GM23248 (cell line): ENCODE measurements around the gene AADAT. TPM values are rescaled to one million over a fixed set of nuclear protein-coding genes. Genes with fewer than 3 reads are reported as not detected.
A peak's percentile ranks its signal among the peaks of the same experiment; 100 is the strongest.

Source experiments
- DNase-seq: peaks from one replicate; pipeline ENCODE4 v3.0.0-alpha.2; 2015
- H2AFZ ChIP-seq: fragments of 200-600 bp; sonication (generic); 2 replicates; pipeline ENCODE4 v1.6.1; 2016; ENCODE audit warnings: antibody characterized with exemption
- H3F3A ChIP-seq: fragments of 200-600 bp; sonication (generic); 2 replicates; pipeline ENCODE4 v1.6.1; 2016; ENCODE audit warnings: mild to moderate bottlenecking, antibody characterized with exemption, mixed run types; ENCODE audit not compliant: insufficient read depth
- H3K27ac ChIP-seq: fragments of 200-600 bp; sonication (generic); 2 replicates; pipeline ENCODE4 v1.5.1; 2016; ENCODE audit warnings: mild to moderate bottlenecking
- H3K27me3 ChIP-seq: fragments of 200-600 bp; sonication (generic); replicated peaks from 2 replicates; pipeline ENCODE4 v1.6.1; 2016; ENCODE audit warnings: mild to moderate bottlenecking; ENCODE audit not compliant: insufficient read depth
- H3K36me3 ChIP-seq: fragments of 200-600 bp; sonication (generic); 2 replicates; pipeline ENCODE4 v1.6.1; 2016; ENCODE audit warnings: low read depth, mild to moderate bottlenecking
- H3K4me1 ChIP-seq: fragments of 200-600 bp; sonication (generic); 2 replicates; pipeline ENCODE4 v1.6.1; 2016; ENCODE audit warnings: mild to moderate bottlenecking; ENCODE audit not compliant: insufficient read depth
- H3K4me2 ChIP-seq: fragments of 200-600 bp; sonication (generic); one replicate; pipeline ENCODE4 v1.6.1; 2016; ENCODE audit warnings: mild to moderate bottlenecking; ENCODE audit not compliant: unreplicated experiment
- H3K4me3 ChIP-seq: fragments of 200-600 bp; sonication (generic); 2 replicates; pipeline ENCODE4 v1.5.1; 2016; ENCODE audit warnings: mild to moderate bottlenecking
- H3K79me2 ChIP-seq: fragments of 200-600 bp; sonication (generic); 2 replicates; pipeline ENCODE4 v1.6.1; 2016; ENCODE audit warnings: mild to moderate bottlenecking; ENCODE audit not compliant: insufficient read depth
- H3K9ac ChIP-seq: fragments of 200-600 bp; sonication (generic); 2 replicates; pipeline ENCODE4 v1.6.1; 2016; ENCODE audit warnings: mild to moderate bottlenecking
- H3K9me2 ChIP-seq: fragments of 200-600 bp; sonication (generic); 2 replicates; pipeline ENCODE4 v1.6.1; 2016; ENCODE audit warnings: mixed run types, mild to moderate bottlenecking, moderate library complexity; ENCODE audit not compliant: insufficient read depth
- H3K9me3 ChIP-seq: fragments of 200-600 bp; sonication (generic); one replicate; pipeline ENCODE4 v1.6.1; 2017; ENCODE audit warnings: low read depth
- H4K20me1 ChIP-seq: fragments of 200-600 bp; sonication (generic); 2 replicates; pipeline ENCODE4 v1.6.0; 2016; ENCODE audit not compliant: insufficient read depth
- EZH2 ChIP-seq: fragments of 200-600 bp; sonication (generic); IDR thresholded peaks from 2 replicates; pipeline ENCODE4 v1.6.1; 2018; ENCODE audit warnings: antibody characterized with exemption, mild to moderate bottlenecking; ENCODE audit not compliant: insufficient read depth, poor library complexity, severe bottlenecking
- EZH2phosphoT487 ChIP-seq: fragments of 200-600 bp; sonication (generic); IDR thresholded peaks from 2 replicates; pipeline ENCODE4 v1.6.1; 2018; ENCODE audit warnings: antibody characterized with exemption, moderate library complexity, mild to moderate bottlenecking, low read depth; ENCODE audit not compliant: insufficient read depth
- WGBS, 2 experiments: methylation state at CpG; one replicate each; pipeline ENCODE4 v1.1.6; 2015 to 2017; ENCODE audit warnings: low lambda C conversion rate in 2 of 2, low coverage in 1 of 2; ENCODE audit errors: missing lambda C conversion rate in 2 of 2; 5-methylcytosine and 5-hydroxymethylcytosine counted together
- in situ Hi-C: fragments of 300-500 bp; cut with MboI; formaldehyde crosslinking; loops from 2 replicates; pipeline ENCODE4 v1.15.0; 2020
- polyA plus RNA-seq: library from polyadenylated mRNA; unstranded; fragments of >200 nt; fragmentation: Nextera tagmentation; extraction: Ambion mirVana; gene quantifications from 2 replicates; pipeline ENCODE4 v1.2.1, GENCODE V29; 2016
- total RNA-seq: library from RNA; depleted of rRNA; stranded (reverse); fragments of >200 nt; shearing (Covaris generic); gene quantifications from 2 replicates; pipeline ENCODE4 v1.2.3, GENCODE V29; 2014

Gene AADAT
- total and polyA plus RNA-seq, 2 experiments from 2014 or later = 4.3 to 7.7 TPM

DNA sequence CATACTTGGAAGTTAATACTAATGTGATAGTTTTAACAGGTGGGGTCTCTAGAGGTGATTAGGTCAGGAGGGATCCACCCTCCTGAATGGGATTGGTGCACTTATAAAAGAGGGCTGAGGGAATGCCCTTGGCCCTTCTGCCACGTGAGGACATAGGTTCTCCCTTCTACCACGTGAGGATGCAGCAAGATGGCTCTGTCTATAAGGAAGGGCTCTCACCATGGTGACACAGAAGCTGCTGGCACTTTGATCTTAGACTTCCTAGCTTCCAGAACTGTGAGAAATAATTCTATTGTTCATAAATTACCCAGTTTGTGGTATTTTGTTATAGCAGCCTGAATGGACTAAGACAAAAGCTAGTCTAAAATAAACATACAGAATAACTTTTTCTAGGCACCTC is 1.0 kb downstream of the AADAT start:
- Histone ChIP-seq H3K27ac (no peak overlapping the region), H3K27me3 (no peaks in the 10 kb centered on the region), H2AFZ (peak overlapping the region; percentile 88), H3F3A (no peaks in the 10 kb centered on the region), H3K9me3 (no peaks in the 10 kb centered on the region), H3K4me2 (peak overlapping the region; percentile 85), H3K36me3 (no peaks in the 10 kb centered on the region), H3K9ac (peak overlapping the region; percentile 79), H3K9me2 (no peaks in the 10 kb centered on the region), H4K20me1 (no peaks in the 10 kb centered on the region), H3K4me1 (peaks cover 6% of the 10 kb centered on the region), H3K4me3 (peak overlapping the region; percentile 77), H3K79me2 (no peaks in the 10 kb centered on the region)
- 91 to 100% methylated on average over 2 of the region's 2 CpGs for WGBS, 2 experiments
- in situ Hi-C loops = no loop called here
- TF ChIP-seq EZH2phosphoT487 (no peak), EZH2 (no peak)
- DNase-seq = no peak

DNA sequence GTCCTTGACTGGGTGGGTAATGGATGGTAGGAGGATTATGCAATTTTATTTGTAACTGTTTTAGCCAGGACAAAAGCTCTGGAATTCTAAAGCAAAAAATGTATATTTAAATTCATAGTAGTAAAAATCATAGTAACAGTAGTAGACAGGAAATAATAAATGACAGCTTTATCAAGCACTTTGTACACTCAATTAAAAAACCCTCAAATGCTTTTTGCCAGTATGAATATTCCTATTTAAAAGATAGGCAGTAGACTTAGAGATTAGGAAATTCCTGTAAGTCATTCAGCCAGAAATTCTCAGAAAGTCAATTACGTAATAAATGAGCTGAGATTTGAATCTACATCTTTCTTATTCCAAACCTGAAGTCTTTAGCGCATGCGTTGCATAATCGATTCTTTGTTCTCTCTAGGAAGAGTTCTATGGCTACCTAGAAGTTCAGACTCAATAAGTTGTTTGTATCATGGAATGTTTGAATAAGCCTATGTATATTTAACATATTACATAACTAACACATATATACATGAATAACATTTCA is 2.5 kb downstream of the AADAT start:
- H3K9me2 ChIP-seq = no peaks in the 10 kb centered on the region
- no peaks in the 10 kb centered on the region for H3K9me3 ChIP-seq
- no peak overlapping the region for H3K9ac ChIP-seq
- in situ Hi-C loops = no loop called here
- TF ChIP-seq EZH2 (no peak), EZH2phosphoT487 (no peak)
- no peak overlapping the region for H2AFZ ChIP-seq
- peaks cover 2% of the 10 kb centered on the region; the same call in 1 of the 2 replicates for H3K36me3 ChIP-seq
- peaks cover 6% of the 10 kb centered on the region for H3K4me1 ChIP-seq
- H3K4me2 ChIP-seq = no peak overlapping the region
- no peaks in the 10 kb centered on the region for H3K79me2 ChIP-seq
- no peaks in the 10 kb centered on the region for H3F3A ChIP-seq
- H3K27me3 ChIP-seq = no peaks in the 10 kb centered on the region
- peak; percentile 7 for DNase-seq
- no peak overlapping the region for H3K27ac ChIP-seq
- no peak overlapping the region for H3K4me3 ChIP-seq
- H4K20me1 ChIP-seq = no peaks in the 10 kb centered on the region
- WGBS, 2 experiments = 48 to 50% methylated on average over 4 of the region's 4 CpGs

DNA sequence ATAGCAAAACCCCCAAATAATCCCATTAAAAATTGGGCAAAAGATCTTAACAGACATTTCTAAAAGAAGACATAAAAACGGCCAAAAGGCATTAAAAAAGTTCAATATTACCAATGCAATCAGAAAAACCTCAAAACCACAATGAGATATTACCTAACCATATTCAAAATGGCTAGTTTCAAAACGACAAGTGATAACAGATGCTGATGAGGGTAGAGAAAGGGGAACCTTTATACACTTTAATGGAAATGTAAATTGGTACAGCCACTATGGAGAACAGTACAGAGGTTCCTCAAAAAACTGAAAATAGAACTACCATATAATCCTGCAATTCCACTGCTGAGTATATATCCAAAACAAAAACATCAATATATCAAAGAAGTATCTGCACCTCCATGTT is 6.2 kb downstream of the AADAT start:
- Histone ChIP-seq H3K9me2 (no peaks in the 10 kb centered on the region), H3K9me3 (no peaks in the 10 kb centered on the region), H3K36me3 (peaks cover 8% of the 10 kb centered on the region; the same call in 1 of the 2 replicates), H3K9ac (no peak overlapping the region), H3K27me3 (no peaks in the 10 kb centered on the region), H3K4me1 (no peaks in the 10 kb centered on the region), H3F3A (no peaks in the 10 kb centered on the region), H3K4me3 (no peak overlapping the region), H3K4me2 (no peak overlapping the region), H2AFZ (no peak overlapping the region), H4K20me1 (no peaks in the 10 kb centered on the region), H3K27ac (no peak overlapping the region), H3K79me2 (no peaks in the 10 kb centered on the region)
- in situ Hi-C loops = no loop called here
- TF ChIP-seq EZH2 (no peak), EZH2phosphoT487 (no peak)
- DNase-seq = no peak
- 94 to 95% methylated on average over 2 of the region's 2 CpGs for WGBS, 2 experiments

DNA sequence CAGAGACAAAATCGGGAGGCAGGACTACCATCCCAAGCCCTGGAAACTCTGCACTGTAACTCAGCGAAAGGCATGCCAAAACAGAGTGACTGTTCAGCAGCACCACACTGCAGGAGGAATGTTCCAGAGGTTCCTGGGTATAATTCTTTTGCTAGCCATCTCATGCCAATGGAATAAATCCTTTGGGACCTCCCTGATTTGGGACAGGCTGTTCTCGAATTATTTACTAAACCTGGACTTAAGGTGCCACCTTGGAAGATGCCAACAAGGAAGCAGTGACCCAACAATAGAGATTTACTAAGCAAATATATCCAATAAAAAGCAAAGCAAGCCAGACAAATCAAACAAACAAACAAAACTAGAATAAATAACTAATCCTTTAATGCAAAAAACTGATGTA is 9.3 kb downstream of the AADAT start:
- in situ Hi-C loops = no loop called here
- TF ChIP-seq EZH2 = no peak
- no peak for TF ChIP-seq EZH2phosphoT487
- Histone ChIP-seq H3K9me2 (no peaks in the 10 kb centered on the region), H3K9ac (no peak overlapping the region), H3F3A (no peaks in the 10 kb centered on the region), H3K27ac (no peak overlapping the region), H3K4me1 (no peaks in the 10 kb centered on the region), H3K4me2 (no peak overlapping the region), H3K79me2 (no peaks in the 10 kb centered on the region), H3K27me3 (no peaks in the 10 kb centered on the region), H2AFZ (no peak overlapping the region), H3K36me3 (peaks cover 15% of the 10 kb centered on the region), H3K4me3 (no peak overlapping the region), H3K9me3 (no peaks in the 10 kb centered on the region), H4K20me1 (no peaks in the 10 kb centered on the region)
- 80 to 90% methylated on average over 3 of the region's 3 CpGs for WGBS, 2 experiments
- DNase-seq = no peak

DNA sequence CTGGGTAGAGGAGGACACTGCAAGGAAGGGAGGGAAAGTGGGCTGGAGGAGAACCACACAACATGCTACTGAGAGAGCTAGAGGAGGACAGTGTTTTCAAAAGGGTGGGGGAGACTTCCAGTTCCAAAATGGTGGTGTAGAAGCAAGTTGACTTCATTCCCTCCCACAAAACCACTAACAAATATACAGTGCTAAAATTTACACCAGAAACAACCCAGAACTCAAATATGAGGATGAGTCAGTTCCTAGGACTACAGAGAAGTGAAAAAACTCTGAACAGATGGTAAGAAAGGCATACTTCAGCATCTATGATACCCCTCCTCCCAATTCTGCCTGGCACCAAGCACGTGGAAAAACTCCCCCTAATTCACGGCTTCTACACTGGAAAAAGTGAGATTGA is 9.8 kb downstream of the AADAT start:
- H2AFZ ChIP-seq = no peak overlapping the region

More for the DNA sequence above, 9.8 kb downstream of the AADAT start:
- peaks cover 15% of the 10 kb centered on the region for H3K36me3 ChIP-seq
- no peaks in the 10 kb centered on the region for H4K20me1 ChIP-seq
- no peaks in the 10 kb centered on the region for H3K27me3 ChIP-seq
- H3K4me3 ChIP-seq = no peak overlapping the region
- H3K4me2 ChIP-seq = no peak overlapping the region
- no peak overlapping the region for H3K9ac ChIP-seq
- H3K27ac ChIP-seq = no peak overlapping the region
- 92 to 98% methylated on average over 2 of the region's 2 CpGs for WGBS, 2 experiments
- in situ Hi-C loops = no loop called here
- H3K4me1 ChIP-seq = no peaks in the 10 kb centered on the region
- no peaks in the 10 kb centered on the region for H3K79me2 ChIP-seq
- TF ChIP-seq EZH2 = no peak
- TF ChIP-seq EZH2phosphoT487 = no peak
- no peak for DNase-seq
- no peaks in the 10 kb centered on the region for H3F3A ChIP-seq
- no peaks in the 10 kb centered on the region for H3K9me2 ChIP-seq
- H3K9me3 ChIP-seq = no peaks in the 10 kb centered on the region
